OCI-LY3 (cell line): ENCODE measurements around the gene CPAMD8.
"Not testable (repeated sequence)": the region's sequence is repeated elsewhere in the genome, so short reads cannot be mapped to it uniquely, and the experiment has no call there.

Experiments used
- EZH2phosphoT487 ChIP-seq: fragments of 200-600 bp; shearing (Covaris generic); IDR thresholded peaks from 2 replicates; pipeline ENCODE4 v1.6.1; 2018; ENCODE audit warnings: antibody characterized with exemption, mixed run types, low read depth
- TF ChIP-seq, protein P1 (sequence below): fragments of 200-600, 300-600 bp; sonication (generic); IDR thresholded peaks from 2 replicates; pipeline ENCODE4 v1.5.1; 2014; ENCODE audit warnings: antibody characterized with exemption, low read length, low read depth

DNA sequence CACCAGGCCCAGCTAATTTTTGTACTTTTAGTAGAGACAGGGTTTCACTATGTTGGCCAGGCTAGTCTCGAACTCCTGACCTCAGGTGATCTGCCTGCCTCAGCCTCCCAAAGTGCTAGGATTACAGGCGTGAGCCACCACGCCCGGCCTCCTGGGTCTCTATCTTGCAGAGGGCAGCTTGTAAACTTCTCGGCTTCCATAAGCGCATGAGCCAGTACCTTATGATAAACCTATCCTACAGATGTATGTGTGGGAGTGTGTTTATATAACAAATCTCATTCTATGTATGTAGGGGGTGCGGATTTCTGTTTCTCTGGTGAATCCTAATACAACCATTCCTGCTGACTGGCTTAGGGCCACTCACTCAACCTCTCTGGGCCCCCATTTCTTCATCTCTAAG, 86.5 kb downstream of the CPAMD8 start:
- TF ChIP-seq, protein P1, sequence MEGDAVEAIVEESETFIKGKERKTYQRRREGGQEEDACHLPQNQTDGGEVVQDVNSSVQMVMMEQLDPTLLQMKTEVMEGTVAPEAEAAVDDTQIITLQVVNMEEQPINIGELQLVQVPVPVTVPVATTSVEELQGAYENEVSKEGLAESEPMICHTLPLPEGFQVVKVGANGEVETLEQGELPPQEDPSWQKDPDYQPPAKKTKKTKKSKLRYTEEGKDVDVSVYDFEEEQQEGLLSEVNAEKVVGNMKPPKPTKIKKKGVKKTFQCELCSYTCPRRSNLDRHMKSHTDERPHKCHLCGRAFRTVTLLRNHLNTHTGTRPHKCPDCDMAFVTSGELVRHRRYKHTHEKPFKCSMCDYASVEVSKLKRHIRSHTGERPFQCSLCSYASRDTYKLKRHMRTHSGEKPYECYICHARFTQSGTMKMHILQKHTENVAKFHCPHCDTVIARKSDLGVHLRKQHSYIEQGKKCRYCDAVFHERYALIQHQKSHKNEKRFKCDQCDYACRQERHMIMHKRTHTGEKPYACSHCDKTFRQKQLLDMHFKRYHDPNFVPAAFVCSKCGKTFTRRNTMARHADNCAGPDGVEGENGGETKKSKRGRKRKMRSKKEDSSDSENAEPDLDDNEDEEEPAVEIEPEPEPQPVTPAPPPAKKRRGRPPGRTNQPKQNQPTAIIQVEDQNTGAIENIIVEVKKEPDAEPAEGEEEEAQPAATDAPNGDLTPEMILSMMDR: not testable (repeated sequence)
- TF ChIP-seq EZH2phosphoT487: not testable (repeated sequence)
